ENCODE data around the gene ZCCHC10.

ZCCHC10 gene

GRCh38 chr5:133025804-133026663 lies at the start of gene ZCCHC10:
TSS of gene ZCCHC10 (minus strand) at chr5:133026549. CDS start at chr5:133026537, 12 bp downstream.
- peak; percentile 93 for DNase-seq

GRCh38 chr5:133075572-133076536 lies 49.5 kb upstream of the ZCCHC10 start:
- in situ Hi-C loops (cut with HindIII; ENCODE audit: low pct_ligation_motif_present, low pct_unique_long_range_greater_than_20kb, low sequenced_read_pairs): no loop called here
- DNase-seq: no peak

More at GRCh38 chr5:133025804-133026663, at the start of gene ZCCHC10:
- in situ Hi-C loops (cut with HindIII; ENCODE audit: low pct_ligation_motif_present, low pct_unique_long_range_greater_than_20kb, low sequenced_read_pairs): no loop called here

GRCh38 chr5:133072021-133072420 lies 45.7 kb upstream of the ZCCHC10 start:
- DNase-seq: no peak
- in situ Hi-C loops (cut with HindIII; ENCODE audit: low pct_ligation_motif_present, low pct_unique_long_range_greater_than_20kb, low sequenced_read_pairs): no loop called here

- DNase-seq: no peak
- in situ Hi-C loops (cut with HindIII; ENCODE audit: low pct_ligation_motif_present, low pct_unique_long_range_greater_than_20kb, low sequenced_read_pairs): no loop called here
These were observed 39.7 kb upstream of the ZCCHC10 start for GRCh38 chr5:133066045-133066444.

GRCh38 chr5:133065471-133065870 lies 39.1 kb upstream of the ZCCHC10 start:
- DNase-seq: no peak
- in situ Hi-C loops (cut with HindIII; ENCODE audit: low pct_ligation_motif_present, low pct_unique_long_range_greater_than_20kb, low sequenced_read_pairs): no loop called here

GRCh38 chr5:133063965-133064364 lies 37.6 kb upstream of the ZCCHC10 start:
- in situ Hi-C loops (cut with HindIII; ENCODE audit: low pct_ligation_motif_present, low pct_unique_long_range_greater_than_20kb, low sequenced_read_pairs): no loop called here
- no peak for DNase-seq

- in situ Hi-C loops (cut with HindIII; ENCODE audit: low pct_ligation_motif_present, low pct_unique_long_range_greater_than_20kb, low sequenced_read_pairs): no loop called here
- no peak for DNase-seq
These were observed 35.9 kb upstream of the ZCCHC10 start for GRCh38 chr5:133062276-133062675.

- in situ Hi-C loops (cut with HindIII; ENCODE audit: low pct_ligation_motif_present, low pct_unique_long_range_greater_than_20kb, low sequenced_read_pairs): no loop called here
- DNase-seq: no peak
These were observed 33.3 kb upstream of the ZCCHC10 start for GRCh38 chr5:133059621-133060020.

- in situ Hi-C loops (cut with HindIII; ENCODE audit: low pct_ligation_motif_present, low pct_unique_long_range_greater_than_20kb, low sequenced_read_pairs): no loop called here
These were observed 30.5 kb upstream of the ZCCHC10 start for GRCh38 chr5:133056891-133057290.

GRCh38 chr5:133054697-133055471 lies 28.5 kb upstream of the ZCCHC10 start:
- DNase-seq: no peak
- in situ Hi-C loops (cut with HindIII; ENCODE audit: low pct_ligation_motif_present, low pct_unique_long_range_greater_than_20kb, low sequenced_read_pairs): no loop called here

More at GRCh38 chr5:133056891-133057290, 30.5 kb upstream of the ZCCHC10 start:
- DNase-seq: no peak

- in situ Hi-C loops (cut with HindIII; ENCODE audit: low pct_ligation_motif_present, low pct_unique_long_range_greater_than_20kb, low sequenced_read_pairs): no loop called here
- no peak for DNase-seq
These were observed 27.1 kb upstream of the ZCCHC10 start for GRCh38 chr5:133053448-133053847.

GRCh38 chr5:133052317-133053175 lies 26.2 kb upstream of the ZCCHC10 start:
- in situ Hi-C loops (cut with HindIII; ENCODE audit: low pct_ligation_motif_present, low pct_unique_long_range_greater_than_20kb, low sequenced_read_pairs): no loop called here
- DNase-seq: peak; percentile 58

- in situ Hi-C loops (cut with HindIII; ENCODE audit: low pct_ligation_motif_present, low pct_unique_long_range_greater_than_20kb, low sequenced_read_pairs): no loop called here
- peak; percentile 97 for DNase-seq
These were observed 25.4 kb upstream of the ZCCHC10 start, which contains the start of gene HSPA4 for GRCh38 chr5:133051542-133052316. TSS of gene HSPA4 (plus strand) at chr5:133052013. CDS start at chr5:133052251, 238 bp downstream.

- peak; percentile 40 for DNase-seq
- in situ Hi-C loops (cut with HindIII; ENCODE audit: low pct_ligation_motif_present, low pct_unique_long_range_greater_than_20kb, low sequenced_read_pairs): no loop called here
These were observed 24.8 kb upstream of the ZCCHC10 start for GRCh38 chr5:133051061-133051541.

GRCh38 chr5:133050521-133050920 lies 24.2 kb upstream of the ZCCHC10 start:
- DNase-seq: no peak
- in situ Hi-C loops (cut with HindIII; ENCODE audit: low pct_ligation_motif_present, low pct_unique_long_range_greater_than_20kb, low sequenced_read_pairs): no loop called here

GRCh38 chr5:133049726-133050048 lies 23.3 kb upstream of the ZCCHC10 start:
- DNase-seq: no peak
- in situ Hi-C loops (cut with HindIII; ENCODE audit: low pct_ligation_motif_present, low pct_unique_long_range_greater_than_20kb, low sequenced_read_pairs): no loop called here

All from ACHN (cell line).